Caco-2 (cell line): ENCODE measurements around the gene RRP1B. TPM values are rescaled to one million over a fixed set of nuclear protein-coding genes. Genes with fewer than 3 reads are reported as not detected.

Source experiments
- BruUV-seq: library from RNA; stranded (reverse); fragments of 400-500 nt; replicated peaks from 2 replicates; lab custom pipeline; 2021; lab: Mats Ljungman, UMichigan
- CTCF ChIA-PET: fragments of 300-600 bp; sonication (Branson Sonifier 250); formaldehyde crosslinking; loops from one replicate; lab custom pipeline; 2022; ENCODE audit warnings: antibody characterized with exemption; lab: Charles Lee
- POLR2A ChIA-PET: fragments of 300-600 bp; sonication (Branson Sonifier 250); formaldehyde crosslinking; loops from one replicate; lab custom pipeline; 2022; ENCODE audit warnings: antibody characterized with exemption; lab: Charles Lee
- DNase-seq, 2 experiments: peaks; one replicate each; pipeline versions ENCODE4 v3.0.0 to v3.0.0-alpha.2; 2020 to 2022
- H3K27me3 ChIP-seq: replicated peaks from 2 replicates; pipeline ENCODE4 v1.6.0; 2011; ENCODE audit warnings: low read length; ENCODE audit not compliant: control insufficient read depth, insufficient read depth
- H3K36me3 ChIP-seq: 2 replicates; pipeline ENCODE4 v1.5.1; 2011; ENCODE audit warnings: low read length; ENCODE audit not compliant: control insufficient read depth, insufficient read depth
- H3K4me1 ChIP-seq: fragments of 250-450 bp; sonication (Bioruptor Pico); 2 replicates; pipeline ENCODE4 v1.5.1; 2020; ENCODE audit warnings: mild to moderate bottlenecking
- H3K4me3 ChIP-seq: 2 replicates; pipeline ENCODE4 v1.5.1; 2011; ENCODE audit warnings: low read depth, mild to moderate bottlenecking, control low read depth, low read length
- H3K9me3 ChIP-seq: fragments of 250-450 bp; sonication (Bioruptor Pico); 2 replicates; pipeline ENCODE4 v1.5.1; 2020; ENCODE audit warnings: mild to moderate bottlenecking, moderate library complexity
- H3K27ac Mint-ChIP-seq: one replicate; pipeline ENCODE4 v1.8.0; 2022; ENCODE audit warnings: mixed read lengths; ENCODE audit not compliant: unreplicated experiment
- H3K27me3 Mint-ChIP-seq: one replicate; pipeline ENCODE4 v1.8.0; 2022; ENCODE audit warnings: mixed read lengths; ENCODE audit not compliant: insufficient read depth, unreplicated experiment
- H3K36me3 Mint-ChIP-seq: one replicate; pipeline ENCODE4 v1.8.0; 2022; ENCODE audit warnings: mild to moderate bottlenecking, mixed read lengths; ENCODE audit not compliant: insufficient read depth, unreplicated experiment
- H3K4me1 Mint-ChIP-seq: one replicate; pipeline ENCODE4 v1.8.0; 2022; ENCODE audit warnings: low read depth, mixed read lengths; ENCODE audit not compliant: unreplicated experiment
- H3K4me3 Mint-ChIP-seq: one replicate; pipeline ENCODE4 v1.8.0; 2022; ENCODE audit warnings: mild to moderate bottlenecking, moderate library complexity, mixed read lengths; ENCODE audit not compliant: unreplicated experiment
- H3K9me3 Mint-ChIP-seq: one replicate; pipeline ENCODE4 v1.8.0; 2022; ENCODE audit warnings: mixed read lengths; ENCODE audit not compliant: unreplicated experiment
- CTCF ChIP-seq, 2 experiments: fragments of 200-600 bp in 1 of 2; IDR thresholded peaks; 1 replicate in 1 of 2; 2 replicates in 1 of 2; pipeline versions ENCODE4 v1.5.1 to v1.8.0; 2011 to 2022; ENCODE audit warnings: antibody characterized with exemption in 1 of 2, control low read depth in 1 of 2, inconsistent platforms in 1 of 2, low read depth in 1 of 2, low read length in 1 of 2, mild to moderate bottlenecking in 1 of 2, moderate library complexity in 1 of 2; ENCODE audit not compliant: insufficient read depth in 1 of 2, severe bottlenecking in 1 of 2, unreplicated experiment in 1 of 2
- intact Hi-C: fragments of 100-400 bp; cut with micrococcal nuclease; formaldehyde crosslinking; loops from one replicate; pipeline ENCODE4 v1.10.0; 2022; ENCODE audit not compliant: unreplicated experiment
- total RNA-seq: library from RNA; stranded (reverse); gene quantifications from 2 replicates; pipeline ENCODE4 v1.2.3, GENCODE V29; 2022

RRP1B gene
- total RNA-seq, 1 experiment from 2014 or later, result 49.5 TPM

- no peak for TF ChIP-seq CTCF (IDR thresholded peaks at IDR 0.05; ENCODE audit: insufficient read depth in 1 of 2, low read depth in 1 of 2, low read length in 1 of 2, severe bottlenecking in 1 of 2, unreplicated experiment in 1 of 2)
- Mint-ChIP-seq H3K36me3 (peaks cover 63% of the 10 kb centered on the region), H3K27ac (no peak overlapping the region), H3K9me3 (no peaks in the 10 kb centered on the region), H3K4me1 (peaks cover 23% of the 10 kb centered on the region), H3K4me3 (no peak overlapping the region), H3K27me3 (no peaks in the 10 kb centered on the region)
- peaks cover 15% of the 10 kb centered on the region; the same call in 1 of the 2 replicates for H3K4me1 ChIP-seq
- H3K9me3 ChIP-seq, result no peaks in the 10 kb centered on the region
- DNase-seq, result no peak
- H3K36me3 ChIP-seq, result peaks cover 3% of the 10 kb centered on the region; the same call in 1 of the 2 replicates
- BruUV-seq, result no TSS peak
- no peak overlapping the region for H3K4me3 ChIP-seq
- ChIA-PET CTCF (interaction anchor here (0.6 kb wide), 1 partner anchor 18 kb away, joined by 4 read pairs; no protein-coding TSS in a partner anchor), POLR2A (no interaction called here)
- intact Hi-C loops, result no loop called here
- no peaks in the 10 kb centered on the region for H3K27me3 ChIP-seq
Measured at GRCh38 chr21:43728467-43729390, 69.4 kb downstream of the RRP1B start.

- no peaks in the 10 kb centered on the region for H3K9me3 Mint-ChIP-seq
- no peaks in the 10 kb centered on the region for H3K27me3 Mint-ChIP-seq
- intact Hi-C loops, result no loop called here
- ChIA-PET CTCF (no interaction called here), POLR2A (no interaction called here)
- no TSS peak for BruUV-seq
- peaks cover 65% of the 10 kb centered on the region for H3K36me3 Mint-ChIP-seq
- Histone ChIP-seq H3K36me3 (peaks cover 2% of the 10 kb centered on the region; the same call in 1 of the 2 replicates), H3K4me1 (peaks cover 15% of the 10 kb centered on the region; the same call in 1 of the 2 replicates), H3K27me3 (no peaks in the 10 kb centered on the region), H3K9me3 (no peaks in the 10 kb centered on the region), H3K4me3 (no peak overlapping the region)
- DNase-seq, result no peak
- peaks cover 23% of the 10 kb centered on the region for H3K4me1 Mint-ChIP-seq
- no peak overlapping the region for H3K4me3 Mint-ChIP-seq
- no peak for TF ChIP-seq CTCF (IDR thresholded peaks at IDR 0.05; ENCODE audit: insufficient read depth in 1 of 2, low read depth in 1 of 2, low read length in 1 of 2, severe bottlenecking in 1 of 2, unreplicated experiment in 1 of 2)
- no peak overlapping the region for H3K27ac Mint-ChIP-seq
Measured at GRCh38 chr21:43731476-43731875, 72.1 kb downstream of the RRP1B start.

- H3K4me3 Mint-ChIP-seq, result no peak overlapping the region
- intact Hi-C loops, result no loop called here
- ChIA-PET CTCF (no interaction called here), POLR2A (no interaction called here)
- no peaks in the 10 kb centered on the region for H3K27me3 Mint-ChIP-seq
- no peak for DNase-seq
- no peak overlapping the region for H3K27ac Mint-ChIP-seq
- no peaks in the 10 kb centered on the region for H3K9me3 Mint-ChIP-seq
- no TSS peak for BruUV-seq
- Histone ChIP-seq H3K4me1 (peaks cover 15% of the 10 kb centered on the region; the same call in 1 of the 2 replicates), H3K4me3 (no peak overlapping the region), H3K27me3 (no peaks in the 10 kb centered on the region), H3K36me3 (peaks cover 2% of the 10 kb centered on the region; the same call in 1 of the 2 replicates), H3K9me3 (no peaks in the 10 kb centered on the region)
- TF ChIP-seq CTCF (IDR thresholded peaks at IDR 0.05; ENCODE audit: insufficient read depth in 1 of 2, low read depth in 1 of 2, low read length in 1 of 2, severe bottlenecking in 1 of 2, unreplicated experiment in 1 of 2), result no peak
- H3K4me1 Mint-ChIP-seq, result peaks cover 17% of the 10 kb centered on the region
- peaks cover 65% of the 10 kb centered on the region for H3K36me3 Mint-ChIP-seq
Measured at GRCh38 chr21:43731891-43732711, 72.7 kb downstream of the RRP1B start.
